Progenitor cell of endocrine pancreas (in vitro differentiated cells): ENCODE results near the gene PCDH15. TPM values are rescaled to one million over a fixed set of nuclear protein-coding genes. Genes with fewer than 3 reads are reported as not detected.
"Not testable (repeated sequence)": the region's sequence is repeated elsewhere in the genome, so short reads cannot be mapped to it uniquely, and the experiment has no call there.

Experiments used
- DNase-seq: peaks from one replicate; pipeline ENCODE4 v3.0.0; 2021; ENCODE audit warnings: low spot score; ENCODE audit not compliant: unreplicated experiment
- H3K27ac Mint-ChIP-seq: 2 replicates; pipeline ENCODE4 v1.8.0; 2021; ENCODE audit warnings: mild to moderate bottlenecking, moderate library complexity, mixed read lengths
- H3K27me3 Mint-ChIP-seq: 2 replicates; pipeline ENCODE4 v1.8.0; 2021; ENCODE audit warnings: mixed read lengths
- H3K36me3 Mint-ChIP-seq: 2 replicates; pipeline ENCODE4 v1.8.0; 2022; ENCODE audit warnings: mixed read lengths; ENCODE audit not compliant: insufficient read depth
- H3K4me1 Mint-ChIP-seq: 2 replicates; pipeline ENCODE4 v1.8.0; 2021; ENCODE audit warnings: low read depth, mixed read lengths
- H3K4me3 Mint-ChIP-seq: 2 replicates; pipeline ENCODE4 v1.8.0; 2021; ENCODE audit warnings: low read depth, mild to moderate bottlenecking, moderate library complexity, mixed read lengths
- H3K9me3 Mint-ChIP-seq: 2 replicates; pipeline ENCODE4 v1.8.0; 2021; ENCODE audit warnings: low read depth, mixed read lengths
- CTCF ChIP-seq: fragments of 200-600 bp; sonication (generic); IDR thresholded peaks from one replicate; pipeline ENCODE4 v1.5.0; 2021; ENCODE audit warnings: antibody characterized with exemption, mild to moderate bottlenecking; ENCODE audit not compliant: unreplicated experiment
- total RNA-seq: library from RNA; stranded (reverse); gene quantifications from 2 replicates; pipeline ENCODE4 v1.2.1, GENCODE V29; 2021

The PCDH15 gene
- total RNA-seq, 1 donor from 2014 or later, result 0.14 TPM

- TF ChIP-seq CTCF, result no peak
- H3K36me3 Mint-ChIP-seq, result no peaks in the 10 kb centered on the region
- H3K4me1 Mint-ChIP-seq, result peaks cover 14% of the 10 kb centered on the region
- H3K9me3 Mint-ChIP-seq, result peaks cover 3% of the 10 kb centered on the region
- H3K4me3 Mint-ChIP-seq, result no peak overlapping the region
- H3K27me3 Mint-ChIP-seq, result no peaks in the 10 kb centered on the region
- no peak for DNase-seq
- H3K27ac Mint-ChIP-seq, result no peak overlapping the region
These were observed 848.1 kb downstream of the PCDH15 start for GRCh38 chr10:53952698-53953630.

GRCh38 chr10:53939654-53940053 lies 861.4 kb downstream of the PCDH15 start:
- Mint-ChIP-seq H3K27ac (no peak overlapping the region), H3K4me3 (no peak overlapping the region), H3K9me3 (no peaks in the 10 kb centered on the region)

GRCh38 chr10:53930648-53931047 lies 870.4 kb downstream of the PCDH15 start:
- Mint-ChIP-seq H3K36me3 (no peaks in the 10 kb centered on the region), H3K4me1 (no peaks in the 10 kb centered on the region), H3K4me3 (no peak overlapping the region), H3K27me3 (no peaks in the 10 kb centered on the region), H3K27ac (no peak overlapping the region), H3K9me3 (peaks cover 4% of the 10 kb centered on the region)
- no peak for DNase-seq
- TF ChIP-seq CTCF, result no peak

More at GRCh38 chr10:53939654-53940053, 861.4 kb downstream of the PCDH15 start:
- Mint-ChIP-seq H3K4me1 (peaks cover 3% of the 10 kb centered on the region), H3K27me3 (no peaks in the 10 kb centered on the region), H3K36me3 (no peaks in the 10 kb centered on the region)
- no peak for TF ChIP-seq CTCF
- DNase-seq, result no peak

DNA sequence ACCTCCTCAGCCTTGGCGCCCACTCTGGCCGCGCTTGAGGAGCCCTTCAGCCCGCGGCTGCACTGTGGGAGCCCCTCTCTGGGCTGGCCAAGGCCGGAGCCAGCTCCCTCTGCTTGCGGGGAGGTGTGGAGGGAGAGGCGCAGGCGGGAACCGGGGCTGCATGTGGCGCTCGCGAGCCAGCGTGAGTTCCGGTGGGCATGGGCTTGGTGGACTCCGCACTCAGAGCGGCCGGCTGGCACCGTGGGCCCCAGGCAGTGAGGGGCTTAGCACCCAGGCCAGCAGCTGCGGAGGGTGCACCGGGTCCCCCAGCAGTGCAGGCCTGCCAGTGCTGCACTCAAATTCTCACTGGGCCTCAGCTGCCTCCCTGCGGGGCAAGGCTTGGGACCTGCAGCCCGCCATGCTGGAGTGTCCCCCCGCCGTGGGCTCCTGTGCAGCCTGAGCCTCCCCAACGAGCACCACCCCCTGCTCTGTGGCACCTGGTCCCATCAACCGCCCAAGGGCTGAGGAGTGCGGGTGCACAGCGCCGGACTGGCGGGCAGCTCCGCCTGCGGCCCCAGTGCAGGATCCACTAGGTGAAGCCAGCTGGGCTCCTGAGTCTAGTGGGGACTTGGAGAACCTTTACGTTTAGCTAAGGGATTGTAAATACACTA lies 876.9 kb downstream of the PCDH15 start:
- not testable (repeated sequence) for H3K4me3 Mint-ChIP-seq, H3K36me3 Mint-ChIP-seq, H3K9me3 Mint-ChIP-seq

GRCh38 chr10:53918755-53919154 lies 882.3 kb downstream of the PCDH15 start:
- no peak for TF ChIP-seq CTCF
- H3K4me3 Mint-ChIP-seq, result no peak overlapping the region
- peaks cover 3% of the 10 kb centered on the region for H3K9me3 Mint-ChIP-seq
- DNase-seq, result no peak
- H3K36me3 Mint-ChIP-seq, result no peaks in the 10 kb centered on the region
- H3K27ac Mint-ChIP-seq, result no peak overlapping the region
- H3K27me3 Mint-ChIP-seq, result no peaks in the 10 kb centered on the region
- no peaks in the 10 kb centered on the region for H3K4me1 Mint-ChIP-seq

More for the DNA sequence above, 876.9 kb downstream of the PCDH15 start:
- not testable (repeated sequence) for H3K27me3 Mint-ChIP-seq, H3K4me1 Mint-ChIP-seq, H3K27ac Mint-ChIP-seq, DNase-seq
